Stimulated activated effector memory CD8-positive, alpha-beta T cell treated with anti-CD3 and anti-CD28 coated beads, Interleukin-12 subunit alpha, Interleukin-12 subunit beta, amount 100 ng/mL, for 72 hours (primary cell): ENCODE measurements around the gene CHST2.
"Not testable (repeated sequence)": the region's sequence is repeated elsewhere in the genome, so short reads cannot be mapped to it uniquely, and the experiment has no call there.

Experiments used
- ATAC-seq: fragments of 150-1000 bp; cut with Tn5 transposase; 2 replicates; pipeline ENCODE4 v1.10.0; 2021
- DNase-seq, 2 donors: peaks; one replicate each; pipeline ENCODE4 v3.0.0; 2021 to 2022; ENCODE audit warnings: low spot score in 2 of 2
- H3K27ac Mint-ChIP-seq: one replicate; pipeline ENCODE4 v1.8.0; 2022; ENCODE audit warnings: mild to moderate bottlenecking, mixed read lengths
- H3K36me3 Mint-ChIP-seq: one replicate; pipeline ENCODE4 v1.8.0; 2022; ENCODE audit warnings: mild to moderate bottlenecking, mixed read lengths
- H3K4me1 Mint-ChIP-seq: one replicate; pipeline ENCODE4 v1.8.0; 2022; ENCODE audit warnings: mixed read lengths
- H3K4me3 Mint-ChIP-seq: one replicate; pipeline ENCODE4 v1.8.0; 2022; ENCODE audit warnings: mild to moderate bottlenecking, mixed read lengths
- H3K9me3 Mint-ChIP-seq: one replicate; pipeline ENCODE4 v1.8.0; 2022; ENCODE audit warnings: mixed read lengths

The CHST2 gene

GRCh38 chr3:143165612-143166285, 46.2 kb downstream of the CHST2 start:
- peaks cover 49% of the 10 kb centered on the region for H3K4me1 Mint-ChIP-seq
- DNase-seq, H3K36me3 Mint-ChIP-seq, H3K9me3 Mint-ChIP-seq: not testable (repeated sequence)
- ATAC-seq, result peak; percentile 95
- peak overlapping the region; percentile 35 for H3K4me3 Mint-ChIP-seq
- H3K27ac Mint-ChIP-seq, result peak overlapping the region; percentile 65

- Mint-ChIP-seq H3K4me1 (peaks cover 55% of the 10 kb centered on the region), H3K27ac (no peak overlapping the region), H3K4me3 (no peak overlapping the region), H3K36me3 (no peaks in the 10 kb centered on the region), H3K9me3 (no peaks in the 10 kb centered on the region)
- DNase-seq, result no peak
- ATAC-seq, result no peak
Observed at GRCh38 chr3:143166376-143166775, 46.8 kb downstream of the CHST2 start.

GRCh38 chr3:143167969-143168854, 48.6 kb downstream of the CHST2 start:
- no peak overlapping the region for H3K4me3 Mint-ChIP-seq
- H3K4me1 Mint-ChIP-seq, result peaks cover 65% of the 10 kb centered on the region
- H3K27ac Mint-ChIP-seq, result no peak overlapping the region
- ATAC-seq, result no peak
- no peak for DNase-seq
- H3K9me3 Mint-ChIP-seq, result peaks cover 2% of the 10 kb centered on the region
- H3K36me3 Mint-ChIP-seq, result no peaks in the 10 kb centered on the region

GRCh38 chr3:143168855-143169192, 49.3 kb downstream of the CHST2 start:
- no peak overlapping the region for H3K27ac Mint-ChIP-seq
- no peak overlapping the region for H3K4me3 Mint-ChIP-seq
- peaks cover 5% of the 10 kb centered on the region for H3K9me3 Mint-ChIP-seq
- no peak for DNase-seq
- H3K36me3 Mint-ChIP-seq, result no peaks in the 10 kb centered on the region
- H3K4me1 Mint-ChIP-seq, result peaks cover 64% of the 10 kb centered on the region
- ATAC-seq, result no peak

- ATAC-seq, result no peak
- H3K4me3 Mint-ChIP-seq, result no peak overlapping the region
- peaks cover 7% of the 10 kb centered on the region for H3K9me3 Mint-ChIP-seq
- H3K36me3 Mint-ChIP-seq, result no peaks in the 10 kb centered on the region
- no peak for DNase-seq
- H3K27ac Mint-ChIP-seq, result peak overlapping the region; percentile 74
- H3K4me1 Mint-ChIP-seq, result peaks cover 52% of the 10 kb centered on the region
Observed at GRCh38 chr3:143170074-143170473, 50.5 kb downstream of the CHST2 start.

GRCh38 chr3:143170676-143171075, 51.1 kb downstream of the CHST2 start:
- H3K9me3 Mint-ChIP-seq, result peaks cover 7% of the 10 kb centered on the region
- peak overlapping the region; percentile 38 for H3K4me3 Mint-ChIP-seq
- DNase-seq (no peak), ATAC-seq (peak; percentile 36)
- H3K36me3 Mint-ChIP-seq, result no peaks in the 10 kb centered on the region
- peak overlapping the region; percentile 74 for H3K27ac Mint-ChIP-seq
- peaks cover 46% of the 10 kb centered on the region for H3K4me1 Mint-ChIP-seq

GRCh38 chr3:143171141-143171980, 51.8 kb downstream of the CHST2 start:
- Mint-ChIP-seq H3K36me3 (no peaks in the 10 kb centered on the region), H3K27ac (peak overlapping the region; percentile 74), H3K4me1 (peaks cover 39% of the 10 kb centered on the region), H3K9me3 (peaks cover 7% of the 10 kb centered on the region), H3K4me3 (peak overlapping the region; percentile 38)
- DNase-seq (no peak), ATAC-seq (peak; percentile 66)

- Mint-ChIP-seq H3K27ac (no peak overlapping the region), H3K4me3 (no peak overlapping the region), H3K36me3 (no peaks in the 10 kb centered on the region), H3K4me1 (peaks cover 39% of the 10 kb centered on the region), H3K9me3 (peaks cover 7% of the 10 kb centered on the region)
- DNase-seq, result no peak
- ATAC-seq, result no peak
Observed at GRCh38 chr3:143172062-143172794, 52.7 kb downstream of the CHST2 start.

- no peak overlapping the region for H3K27ac Mint-ChIP-seq
- H3K9me3 Mint-ChIP-seq, result peaks cover 7% of the 10 kb centered on the region
- H3K36me3 Mint-ChIP-seq, result no peaks in the 10 kb centered on the region
- no peak for ATAC-seq
- no peak overlapping the region for H3K4me3 Mint-ChIP-seq
- DNase-seq, result no peak
- peaks cover 39% of the 10 kb centered on the region for H3K4me1 Mint-ChIP-seq
Observed at GRCh38 chr3:143172795-143173145, 53.2 kb downstream of the CHST2 start.

- H3K36me3 Mint-ChIP-seq, result no peaks in the 10 kb centered on the region
- peaks cover 7% of the 10 kb centered on the region for H3K9me3 Mint-ChIP-seq
- no peak for DNase-seq
- H3K4me3 Mint-ChIP-seq, result no peak overlapping the region
- peaks cover 39% of the 10 kb centered on the region for H3K4me1 Mint-ChIP-seq
- no peak overlapping the region for H3K27ac Mint-ChIP-seq
- ATAC-seq, result no peak
Observed at GRCh38 chr3:143173242-143173641, 53.7 kb downstream of the CHST2 start.
